Spinal cord (tissue), 10 donors: Measurements from ENCODE around the gene ANO8. TPM values are rescaled to one million over a fixed set of nuclear protein-coding genes. Genes with fewer than 3 reads are reported as not detected.

Experiments
- DNase-seq, 6 donors: peaks; one replicate each; pipeline versions ENCODE4 v3.0.0 to v3.0.0-alpha.2; 2013 to 2015; ENCODE audit warnings: low spot score in 6 of 6, low read depth in 4 of 6
- H3K27ac ChIP-seq: one replicate; pipeline ENCODE4 v1.5.1; 2013; ENCODE audit warnings: low read depth, low read length, control low read depth
- H3K27me3 ChIP-seq: one replicate; pipeline ENCODE4 v1.6.1; 2013; ENCODE audit warnings: low read length; ENCODE audit not compliant: control insufficient read depth, insufficient read depth
- H3K36me3 ChIP-seq: one replicate; pipeline ENCODE4 v1.6.1; 2013; ENCODE audit warnings: low read length; ENCODE audit not compliant: control insufficient read depth, insufficient read depth
- H3K4me1 ChIP-seq: one replicate; pipeline ENCODE4 v1.6.1; 2013; ENCODE audit warnings: low read length; ENCODE audit not compliant: control insufficient read depth, insufficient read depth
- H3K4me3 ChIP-seq: one replicate; pipeline ENCODE4 v1.5.1; 2013; ENCODE audit warnings: low read depth, low read length, control low read depth
- H3K9me3 ChIP-seq: one replicate; pipeline ENCODE4 v1.6.1; 2013; ENCODE audit warnings: low read length; ENCODE audit not compliant: control insufficient read depth, insufficient read depth
- WGBS: methylation state at CpG from one replicate; pipeline ENCODE4 v1.1.5; 2013; ENCODE audit warnings: missing lambda C conversion rate; ENCODE audit not compliant: insufficient coverage; 5-methylcytosine and 5-hydroxymethylcytosine counted together
- long read RNA-seq, 4 donors: transcript quantifications; one replicate each; lab custom pipeline, GENCODE V29; 2026
- polyA plus RNA-seq, 2 donors: library from polyadenylated mRNA; unstranded; fragments of 120-200 nt; gene quantifications; one replicate each; pipeline ENCODE4 v1.2.1, GENCODE V29; 2013; ENCODE audit not compliant: insufficient read length in 2 of 2
- total RNA-seq, 2 donors: library from RNA; depleted of rRNA in 1 of 2; stranded (reverse); fragments of 120-200 nt in 1 of 2; fragments of >200 nt in 1 of 2; gene quantifications; one replicate each; pipeline versions ENCODE4 v1.2.3 to v1.2.4, GENCODE V29; 2013 to 2014
- donor health status: healthy.

ANO8 gene, protein sequence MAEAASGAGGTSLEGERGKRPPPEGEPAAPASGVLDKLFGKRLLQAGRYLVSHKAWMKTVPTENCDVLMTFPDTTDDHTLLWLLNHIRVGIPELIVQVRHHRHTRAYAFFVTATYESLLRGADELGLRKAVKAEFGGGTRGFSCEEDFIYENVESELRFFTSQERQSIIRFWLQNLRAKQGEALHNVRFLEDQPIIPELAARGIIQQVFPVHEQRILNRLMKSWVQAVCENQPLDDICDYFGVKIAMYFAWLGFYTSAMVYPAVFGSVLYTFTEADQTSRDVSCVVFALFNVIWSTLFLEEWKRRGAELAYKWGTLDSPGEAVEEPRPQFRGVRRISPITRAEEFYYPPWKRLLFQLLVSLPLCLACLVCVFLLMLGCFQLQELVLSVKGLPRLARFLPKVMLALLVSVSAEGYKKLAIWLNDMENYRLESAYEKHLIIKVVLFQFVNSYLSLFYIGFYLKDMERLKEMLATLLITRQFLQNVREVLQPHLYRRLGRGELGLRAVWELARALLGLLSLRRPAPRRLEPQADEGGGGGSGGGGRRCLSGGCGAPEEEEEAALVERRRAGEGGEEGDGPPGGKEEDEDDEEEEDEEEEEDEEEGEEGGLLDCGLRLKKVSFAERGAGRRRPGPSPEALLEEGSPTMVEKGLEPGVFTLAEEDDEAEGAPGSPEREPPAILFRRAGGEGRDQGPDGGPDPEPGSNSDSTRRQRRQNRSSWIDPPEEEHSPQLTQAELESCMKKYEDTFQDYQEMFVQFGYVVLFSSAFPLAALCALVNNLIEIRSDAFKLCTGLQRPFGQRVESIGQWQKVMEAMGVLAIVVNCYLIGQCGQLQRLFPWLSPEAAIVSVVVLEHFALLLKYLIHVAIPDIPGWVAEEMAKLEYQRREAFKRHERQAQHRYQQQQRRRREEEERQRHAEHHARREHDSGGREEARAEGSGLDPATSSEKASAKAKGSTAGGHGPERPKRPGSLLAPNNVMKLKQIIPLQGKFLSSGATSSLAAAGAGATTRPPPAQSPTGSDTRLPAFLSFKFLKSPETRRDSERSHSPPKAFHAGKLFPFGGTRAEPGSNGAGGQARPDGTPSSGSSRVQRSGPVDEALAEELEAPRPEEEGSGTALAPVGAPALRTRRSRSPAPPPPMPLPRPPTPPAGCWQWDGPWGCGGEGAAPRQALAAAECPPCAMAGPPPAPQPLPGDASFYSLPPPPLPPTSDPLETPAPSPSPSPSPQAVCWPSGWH
- total RNA-seq (10 to 100 TPM; 12.9 to 19.7 TPM), polyA plus RNA-seq (10 to 100 TPM; 59.3 to 77.6 TPM)
- long read RNA-seq, donor 1, partial matches to known transcripts, result 5 of 5 reads
- long read RNA-seq, donor 1, other reads (novel, unspliced or antisense), result 0 of 5 reads
- long read RNA-seq, donor 2, partial matches to known transcripts, result 0 of 1 reads
- long read RNA-seq, donor 2, other reads (novel, unspliced or antisense), result 0 of 1 reads
- long read RNA-seq, donor 3, partial matches to known transcripts, result 0 of 1 reads
- long read RNA-seq, donor 3, other reads (novel, unspliced or antisense), result 0 of 1 reads
- long read RNA-seq, donor 4, partial matches to known transcripts, result 9 of 15 reads
- long read RNA-seq, donor 4, other reads (novel, unspliced or antisense), result 6 of 15 reads

DNA sequence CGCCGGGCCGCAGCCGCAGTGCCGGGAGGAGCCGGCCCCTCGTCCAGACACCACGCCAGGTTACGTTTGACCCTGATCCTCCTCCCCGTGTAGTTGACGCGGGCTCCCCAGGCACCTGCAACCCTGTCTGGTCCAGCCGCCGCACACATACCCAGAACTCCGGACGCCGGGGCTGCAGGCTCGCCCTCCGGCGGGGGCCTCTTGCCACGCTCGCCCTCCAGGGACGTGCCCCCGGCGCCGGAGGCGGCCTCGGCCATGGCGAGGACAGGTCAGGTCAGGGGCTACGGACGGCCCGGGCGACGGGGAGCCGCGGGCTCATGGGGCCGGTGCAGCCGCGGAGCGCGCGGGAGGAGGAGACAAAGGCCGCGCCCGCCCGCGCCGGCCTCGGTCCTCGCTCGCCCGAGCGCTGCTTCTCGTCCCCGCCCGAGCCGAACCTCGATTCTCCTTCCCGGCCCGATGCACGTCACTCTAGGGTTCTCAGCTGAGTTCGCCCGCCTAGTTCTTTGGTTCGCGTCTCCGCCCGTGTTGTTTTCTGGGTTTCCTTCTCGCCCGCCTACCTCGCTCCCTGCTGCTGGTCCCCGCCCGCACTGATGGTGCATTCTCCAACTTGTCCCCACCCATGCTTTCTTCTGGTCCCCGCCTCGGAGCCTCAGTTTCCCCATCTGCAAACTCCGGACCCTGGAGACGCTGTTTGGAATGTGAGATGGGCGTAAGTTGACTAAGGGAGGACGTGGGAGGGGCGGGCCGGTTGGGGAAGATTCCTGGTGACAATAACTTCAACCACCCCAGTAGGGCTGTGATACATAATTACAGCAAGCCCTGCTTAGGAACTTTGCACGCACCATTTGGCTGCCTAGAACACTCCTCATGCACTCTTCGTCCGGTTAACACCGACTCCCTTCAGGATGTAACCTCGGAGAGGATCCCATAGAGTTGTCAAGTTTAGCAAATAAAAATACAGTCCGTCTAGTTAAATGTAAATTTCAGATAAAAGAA, at the start of gene ANO8:
ANO8 (minus strand) TSS at position 442 of the 996 bp plus-strand sequence; CDS start at position 257, 185 bp downstream.
- under 1% methylated on average over 72 of the region's 86 CpGs for WGBS
- H3K27me3 ChIP-seq, result no peaks in the 10 kb centered on the region
- peaks cover 54% of the 10 kb centered on the region for H3K36me3 ChIP-seq
- peak within 1 kb of the TSS; percentile 71 for H3K27ac ChIP-seq
- H3K9me3 ChIP-seq, result no peaks in the 10 kb centered on the region
- H3K4me1 ChIP-seq, result peaks cover 61% of the 10 kb centered on the region
- H3K4me3 ChIP-seq, result peak within 1 kb of the TSS; percentile 60
- peak; percentile 94 to 100 (median 97) for DNase-seq

DNA sequence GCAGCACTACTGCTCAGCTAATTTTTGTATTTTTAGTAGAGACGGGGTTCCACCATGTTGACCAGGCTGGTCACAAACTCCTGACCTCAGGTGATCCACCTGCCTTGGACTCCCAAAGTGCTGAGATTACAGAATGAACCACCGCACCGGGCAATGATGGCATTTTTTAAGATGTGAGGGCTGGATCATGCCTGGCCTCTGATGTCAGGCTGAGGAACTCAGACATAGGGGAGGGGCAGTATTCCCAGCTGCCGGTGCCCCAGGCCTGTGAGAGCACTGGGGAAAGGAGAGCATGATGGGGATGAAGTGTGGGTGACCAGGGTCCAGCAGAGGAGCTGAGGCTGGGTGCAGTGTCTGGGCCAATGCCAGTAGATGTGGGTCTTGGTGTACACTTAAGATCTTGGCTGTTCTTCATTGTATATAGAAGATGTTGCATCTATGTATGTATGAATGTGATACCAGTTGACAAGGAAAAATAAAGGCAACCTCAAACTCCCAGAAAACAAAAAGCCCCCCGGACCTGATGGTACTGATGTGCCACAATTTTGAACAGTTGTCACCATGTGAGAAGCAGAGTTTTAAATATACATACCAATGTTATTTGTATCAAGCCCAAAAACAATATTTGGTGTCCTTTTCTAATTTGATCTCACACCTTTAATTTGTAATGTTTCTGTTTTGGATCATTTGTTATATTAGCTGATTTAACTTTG, 45.9 kb upstream of the ANO8 start:
- no peaks in the 10 kb centered on the region for H3K9me3 ChIP-seq
- no peak overlapping the region for H3K27ac ChIP-seq
- 97% methylated on average over 4 of the region's 5 CpGs for WGBS
- H3K4me1 ChIP-seq, result peaks cover 9% of the 10 kb centered on the region
- no peaks in the 10 kb centered on the region for H3K27me3 ChIP-seq
- no peaks in the 10 kb centered on the region for H3K36me3 ChIP-seq
- no peak overlapping the region for H3K4me3 ChIP-seq
- DNase-seq, result no peak

DNA sequence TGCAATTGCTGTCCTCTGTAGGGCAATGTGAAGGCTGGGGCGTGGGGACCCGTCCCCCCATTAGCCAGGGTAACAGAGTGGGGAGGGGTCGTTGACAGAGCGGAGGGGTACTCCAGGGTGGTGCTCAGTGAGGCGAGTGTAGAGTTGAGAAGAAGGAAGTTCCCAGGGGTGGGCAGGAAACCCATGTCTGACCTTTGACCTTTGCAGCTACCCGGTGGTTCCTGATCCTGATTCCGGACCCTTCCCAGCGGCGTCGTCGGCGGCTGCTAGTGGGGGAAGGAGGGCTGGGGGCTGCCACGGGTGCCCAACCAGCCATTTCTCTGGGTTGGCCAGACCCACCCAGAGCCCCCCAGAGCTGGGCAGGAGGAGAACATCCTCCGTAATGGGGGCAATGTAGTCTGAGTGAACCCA, 44.6 kb upstream of the ANO8 start:
- no peak overlapping the region for H3K27ac ChIP-seq
- 29% methylated on average over 14 of the region's 14 CpGs for WGBS
- H3K4me1 ChIP-seq, result peaks cover 9% of the 10 kb centered on the region
- H3K4me3 ChIP-seq, result no peak overlapping the region
- H3K27me3 ChIP-seq, result no peaks in the 10 kb centered on the region
- H3K36me3 ChIP-seq, result no peaks in the 10 kb centered on the region
- no peak for DNase-seq
- H3K9me3 ChIP-seq, result no peaks in the 10 kb centered on the region

DNA sequence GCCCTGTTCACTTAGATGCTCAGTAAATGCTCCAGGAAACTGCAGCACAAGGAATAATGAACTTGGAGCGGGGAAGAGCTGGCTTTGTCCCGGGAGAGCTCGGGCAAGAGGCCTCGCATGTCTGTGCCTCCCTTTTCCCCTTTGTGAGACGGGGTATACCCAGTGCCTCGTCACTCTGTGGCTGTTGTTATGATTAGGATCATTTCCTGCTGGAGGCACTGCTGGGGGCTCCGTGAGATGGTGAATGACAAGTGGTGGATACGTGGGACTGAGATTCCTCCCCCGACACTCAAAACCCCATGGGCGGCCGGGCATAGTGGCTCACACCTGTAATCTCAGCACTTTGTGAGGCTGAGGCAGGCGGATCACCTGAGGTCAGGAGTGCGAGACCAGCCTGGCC, 43.6 kb upstream of the ANO8 start:
- no peak overlapping the region for H3K4me3 ChIP-seq
- H3K4me1 ChIP-seq, result peaks cover 9% of the 10 kb centered on the region
- no peaks in the 10 kb centered on the region for H3K27me3 ChIP-seq
- no peak overlapping the region for H3K27ac ChIP-seq
- no peaks in the 10 kb centered on the region for H3K36me3 ChIP-seq
- WGBS, result 74% methylated on average over 6 of the region's 13 CpGs
- H3K9me3 ChIP-seq, result no peaks in the 10 kb centered on the region
- no peak for DNase-seq

DNA sequence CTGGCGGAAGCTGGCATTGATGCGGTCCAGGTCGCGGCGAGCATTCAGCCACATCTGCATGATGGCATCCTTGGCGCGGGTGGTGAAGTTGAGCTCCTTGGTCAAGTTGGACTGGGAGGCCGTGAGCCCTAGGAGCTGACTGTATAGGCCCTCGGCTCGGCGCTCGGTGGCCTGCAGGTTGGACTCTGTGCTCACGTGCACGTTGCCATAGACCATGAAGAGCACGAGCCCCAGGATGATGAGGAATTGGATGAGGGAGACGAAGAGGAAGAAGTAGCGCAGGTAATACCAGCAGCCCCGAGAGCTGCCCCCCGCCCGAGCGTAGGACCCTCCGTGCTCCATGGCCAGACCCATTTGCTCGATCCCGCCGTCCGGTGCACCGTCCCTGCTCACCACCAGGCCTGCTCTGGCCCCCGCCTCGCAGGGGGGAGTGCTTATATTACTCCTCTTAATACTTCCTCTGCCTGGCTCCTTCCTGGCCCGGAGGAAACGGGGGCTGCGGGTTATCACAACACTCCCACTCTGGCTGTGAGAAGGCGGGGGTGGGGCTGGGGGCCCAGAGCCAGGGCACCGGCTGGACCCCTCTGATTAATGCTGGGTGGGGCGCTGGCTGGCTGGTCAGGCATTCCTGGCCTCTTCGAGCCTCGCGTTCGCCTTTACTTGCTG, 42.4 kb upstream of the ANO8 start, which contains the start of gene PLVAP:
PLVAP (minus strand) TSS at position 408 of the 666 bp plus-strand sequence; CDS start at position 354, 54 bp downstream.
- no peak for DNase-seq
- Histone ChIP-seq H3K27me3 (no peaks in the 10 kb centered on the region), H3K36me3 (no peaks in the 10 kb centered on the region), H3K27ac (no peak within 1 kb of the TSS), H3K9me3 (no peaks in the 10 kb centered on the region), H3K4me1 (peaks cover 9% of the 10 kb centered on the region), H3K4me3 (no peak within 1 kb of the TSS)
- WGBS, result 76% methylated on average over 29 of the region's 39 CpGs

DNA sequence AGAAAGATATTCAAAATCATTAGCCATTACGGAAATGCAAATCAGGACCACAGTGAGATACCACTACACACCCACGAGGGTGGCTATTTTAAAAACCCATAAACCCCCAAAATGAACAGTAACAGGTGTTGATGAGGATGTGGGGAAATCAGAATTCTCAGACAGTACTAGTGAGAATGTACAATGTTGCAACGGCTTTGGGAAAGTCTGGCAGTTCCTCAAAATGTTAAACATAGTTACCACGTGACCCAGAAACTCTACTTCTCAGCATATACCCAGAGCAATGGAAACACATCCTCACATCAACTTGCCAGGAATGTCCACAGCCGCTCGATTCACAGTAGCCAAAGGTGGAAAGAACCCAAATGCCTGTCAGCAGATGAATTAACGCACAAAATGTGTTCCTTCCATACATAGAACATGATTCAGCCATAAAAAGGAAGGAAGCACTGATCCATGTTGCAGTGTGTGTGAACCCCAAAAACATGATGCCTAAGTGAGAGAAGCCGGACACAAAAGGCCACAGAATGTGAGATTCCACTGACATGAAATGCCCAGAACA, 35.5 kb upstream of the ANO8 start:
- peak in 1 of 6 donors; percentile 77 for DNase-seq
- no peak overlapping the region for H3K27ac ChIP-seq
- H3K4me1 ChIP-seq, result no peaks in the 10 kb centered on the region
- WGBS, result 46% methylated on average over 3 of the region's 8 CpGs
- H3K36me3 ChIP-seq, result no peaks in the 10 kb centered on the region
- no peak overlapping the region for H3K4me3 ChIP-seq
- H3K27me3 ChIP-seq, result no peaks in the 10 kb centered on the region
- no peaks in the 10 kb centered on the region for H3K9me3 ChIP-seq

DNA sequence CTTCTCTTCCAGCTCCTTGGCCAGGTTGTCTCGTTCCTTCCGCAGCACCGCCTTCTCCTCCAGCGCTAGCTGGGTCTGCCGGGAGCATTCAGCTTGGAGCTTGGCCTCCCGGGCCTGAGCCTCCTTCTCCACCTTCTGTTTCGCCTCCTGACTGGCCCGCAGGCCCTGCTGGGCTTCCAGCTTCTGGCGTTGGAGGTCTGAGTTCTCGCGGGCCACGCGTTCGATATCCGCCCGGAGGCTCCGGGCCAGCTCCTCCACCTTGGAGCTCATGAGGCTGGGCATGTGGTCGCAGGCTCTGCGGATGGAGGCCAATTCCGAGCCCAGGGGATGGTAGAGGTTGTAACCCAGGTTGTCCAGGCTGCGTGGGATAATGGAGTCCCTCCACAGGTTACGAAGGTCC, 30.7 kb upstream of the ANO8 start:
- Histone ChIP-seq H3K36me3 (no peaks in the 10 kb centered on the region), H3K4me3 (no peak overlapping the region), H3K4me1 (no peaks in the 10 kb centered on the region), H3K27ac (no peak overlapping the region), H3K27me3 (no peaks in the 10 kb centered on the region), H3K9me3 (no peaks in the 10 kb centered on the region)
- DNase-seq, result no peak
- 96% methylated on average over 22 of the region's 22 CpGs for WGBS
